CD4-positive, CD25-positive, alpha-beta regulatory T cell (primary cell): Measurements from ENCODE around the gene PTPRQ. TPM values are rescaled to one million over a fixed set of nuclear protein-coding genes. Genes with fewer than 3 reads are reported as not detected.

Experiments
- ATAC-seq, 2 donors: fragments of 150-1000 bp; cut with Tn5 transposase; one replicate each; pipeline ENCODE4 v1.10.0; 2021; ENCODE audit warnings: low read depth in 2 of 2, moderate number of reproducible peaks in 2 of 2, moderate library complexity in 1 of 2
- DNase-seq, 3 donors: peaks; one replicate each; pipeline versions ENCODE4 v3.0.0 to v3.0.0-alpha.2; 2012 to 2022; ENCODE audit warnings: mixed read lengths in 1 of 3
- H3K27ac ChIP-seq: one replicate; pipeline ENCODE4 v1.7.0; 2013; ENCODE audit warnings: mild to moderate bottlenecking, low read length; ENCODE audit not compliant: insufficient read depth, poor library complexity, severe bottlenecking
- H3K27me3 ChIP-seq: one replicate; pipeline ENCODE4 v1.7.0; 2013; ENCODE audit warnings: low read length; ENCODE audit not compliant: control insufficient read depth, insufficient read depth
- H3K36me3 ChIP-seq: one replicate; pipeline ENCODE4 v1.7.0; 2013; ENCODE audit warnings: mild to moderate bottlenecking, low read length, moderate library complexity; ENCODE audit not compliant: control insufficient read depth, insufficient read depth
- H3K4me1 ChIP-seq: 2 replicates; pipeline ENCODE4 v1.7.0; 2013; ENCODE audit warnings: mild to moderate bottlenecking, low read length; ENCODE audit not compliant: insufficient read depth, control insufficient read depth, poor library complexity, severe bottlenecking
- H3K4me3 ChIP-seq: one replicate; pipeline ENCODE4 v1.7.0; 2013; ENCODE audit warnings: low read depth, mild to moderate bottlenecking, low read length, moderate library complexity
- H3K9me3 ChIP-seq, 2 experiments: 1 replicate in 1 of 2; 2 replicates in 1 of 2; pipeline ENCODE4 v1.7.0; 2013; ENCODE audit warnings: low read length in 2 of 2, mild to moderate bottlenecking in 1 of 2, moderate library complexity in 1 of 2; ENCODE audit not compliant: control insufficient read depth in 2 of 2
- H3K27ac Mint-ChIP-seq, 3 donors: one replicate each; pipeline ENCODE4 v1.8.0; 2020 to 2022; ENCODE audit warnings: mild to moderate bottlenecking in 3 of 3, mixed read lengths in 3 of 3, moderate library complexity in 2 of 3
- H3K27me3 Mint-ChIP-seq: one replicate; pipeline ENCODE4 v1.8.0; 2022; ENCODE audit warnings: mild to moderate bottlenecking, mixed read lengths
- H3K36me3 Mint-ChIP-seq: one replicate; pipeline ENCODE4 v1.8.0; 2020; ENCODE audit warnings: mixed read lengths
- H3K4me1 Mint-ChIP-seq, 4 donors: one replicate each; pipeline ENCODE4 v1.8.0; 2020 to 2022; ENCODE audit warnings: mixed read lengths in 4 of 4, mild to moderate bottlenecking in 1 of 4
- H3K4me3 Mint-ChIP-seq, 4 donors: one replicate each; pipeline ENCODE4 v1.8.0; 2020 to 2022; ENCODE audit warnings: mild to moderate bottlenecking in 4 of 4, mixed read lengths in 4 of 4, moderate library complexity in 3 of 4
- H3K9me3 Mint-ChIP-seq, 7 donors: one replicate each; pipeline ENCODE4 v1.8.0; 2020 to 2022; ENCODE audit warnings: mixed read lengths in 7 of 7, mild to moderate bottlenecking in 3 of 7, moderate library complexity in 2 of 7
- polyA plus RNA-seq, 4 donors: library from polyadenylated mRNA; unstranded; fragments of 300-500 nt; fragmentation: Illumina TruSeq; gene quantifications; one replicate each; pipeline ENCODE4 v1.2.3, GENCODE V29; 2021
- total RNA-seq: library from RNA; stranded (reverse); gene quantifications from one replicate; pipeline ENCODE4 v1.2.3, GENCODE V29; 2022

PTPRQ gene
- total and polyA plus RNA-seq, 5 donors from 2014 or later, result not detected

GRCh38 chr12:80498059-80498728, 54.2 kb downstream of the PTPRQ start:
- H3K36me3 ChIP-seq, result no peaks in the 10 kb centered on the region
- no peaks in the 10 kb centered on the region for H3K4me1 ChIP-seq
- Mint-ChIP-seq H3K4me3 (no peak overlapping the region), H3K27ac (no peak overlapping the region), H3K27me3 (no peaks in the 10 kb centered on the region), H3K4me1 (no peaks in the 10 kb centered on the region), H3K9me3 (peaks cover 0 to 7% (median 0%) of the 10 kb centered on the region in 7 donors), H3K36me3 (no peaks in the 10 kb centered on the region)
- H3K27ac ChIP-seq, result no peak overlapping the region
- no peaks in the 10 kb centered on the region for H3K9me3 ChIP-seq
- ATAC-seq (no peak), DNase-seq (no peak)
- H3K27me3 ChIP-seq, result no peaks in the 10 kb centered on the region
- H3K4me3 ChIP-seq, result no peak overlapping the region

GRCh38 chr12:80504389-80505163, 60.5 kb downstream of the PTPRQ start:
- H3K36me3 ChIP-seq, result no peaks in the 10 kb centered on the region
- H3K27me3 Mint-ChIP-seq, result no peaks in the 10 kb centered on the region
- H3K4me3 ChIP-seq, result no peak overlapping the region
- H3K9me3 Mint-ChIP-seq, result peaks cover 0 to 5% (median 2%) of the 10 kb centered on the region in 7 donors
- H3K36me3 Mint-ChIP-seq, result no peaks in the 10 kb centered on the region
- no peak overlapping the region for H3K27ac Mint-ChIP-seq
- ATAC-seq, result no peak
- no peaks in the 10 kb centered on the region for H3K4me1 ChIP-seq
- no peaks in the 10 kb centered on the region for H3K27me3 ChIP-seq
- no peaks in the 10 kb centered on the region for H3K9me3 ChIP-seq
- H3K4me3 Mint-ChIP-seq, result no peak overlapping the region
- no peak for DNase-seq
- H3K4me1 Mint-ChIP-seq, result no peaks in the 10 kb centered on the region
- H3K27ac ChIP-seq, result no peak overlapping the region

GRCh38 chr12:80509781-80510556, 65.9 kb downstream of the PTPRQ start:
- Mint-ChIP-seq H3K9me3 (peaks cover 0 to 10% (median 5%) of the 10 kb centered on the region in 7 donors), H3K27me3 (no peaks in the 10 kb centered on the region), H3K4me1 (no peaks in the 10 kb centered on the region), H3K27ac (no peak overlapping the region), H3K36me3 (no peaks in the 10 kb centered on the region), H3K4me3 (no peak overlapping the region)
- Histone ChIP-seq H3K9me3 (no peaks in the 10 kb centered on the region), H3K27ac (no peak overlapping the region), H3K36me3 (no peaks in the 10 kb centered on the region), H3K4me1 (no peaks in the 10 kb centered on the region), H3K27me3 (no peaks in the 10 kb centered on the region), H3K4me3 (no peak overlapping the region)
- ATAC-seq (no peak), DNase-seq (no peak)

GRCh38 chr12:80512781-80513180, 68.7 kb downstream of the PTPRQ start:
- H3K4me3 ChIP-seq, result no peak overlapping the region
- H3K27ac ChIP-seq, result no peak overlapping the region
- no peaks in the 10 kb centered on the region for H3K36me3 Mint-ChIP-seq
- no peaks in the 10 kb centered on the region for H3K36me3 ChIP-seq
- H3K27ac Mint-ChIP-seq, result no peak overlapping the region
- H3K4me3 Mint-ChIP-seq, result no peak overlapping the region
- no peaks in the 10 kb centered on the region for H3K4me1 Mint-ChIP-seq
- DNase-seq (no peak), ATAC-seq (no peak)
- no peaks in the 10 kb centered on the region for H3K27me3 Mint-ChIP-seq
- no peaks in the 10 kb centered on the region for H3K27me3 ChIP-seq
- H3K9me3 Mint-ChIP-seq, result peaks cover 2 to 13% (median 8%) of the 10 kb centered on the region in 7 donors
- H3K4me1 ChIP-seq, result no peaks in the 10 kb centered on the region
- H3K9me3 ChIP-seq, result no peaks in the 10 kb centered on the region

GRCh38 chr12:80513211-80513610, 69.2 kb downstream of the PTPRQ start:
- H3K9me3 Mint-ChIP-seq, result peaks cover 2 to 15% (median 9%) of the 10 kb centered on the region in 7 donors
- ATAC-seq (no peak), DNase-seq (no peak)
- Histone ChIP-seq H3K4me1 (no peaks in the 10 kb centered on the region), H3K27me3 (no peaks in the 10 kb centered on the region), H3K4me3 (no peak overlapping the region), H3K36me3 (no peaks in the 10 kb centered on the region), H3K9me3 (no peaks in the 10 kb centered on the region), H3K27ac (no peak overlapping the region)
- no peaks in the 10 kb centered on the region for H3K4me1 Mint-ChIP-seq
- H3K27me3 Mint-ChIP-seq, result no peaks in the 10 kb centered on the region
- H3K27ac Mint-ChIP-seq, result no peak overlapping the region
- H3K4me3 Mint-ChIP-seq, result no peak overlapping the region
- no peaks in the 10 kb centered on the region for H3K36me3 Mint-ChIP-seq

- Mint-ChIP-seq H3K9me3 (peaks cover 2 to 17% (median 9%) of the 10 kb centered on the region in 7 donors), H3K4me1 (no peaks in the 10 kb centered on the region), H3K4me3 (no peak overlapping the region), H3K36me3 (no peaks in the 10 kb centered on the region), H3K27me3 (no peaks in the 10 kb centered on the region), H3K27ac (no peak overlapping the region)
- no peaks in the 10 kb centered on the region for H3K4me1 ChIP-seq
- no peaks in the 10 kb centered on the region for H3K36me3 ChIP-seq
- H3K27me3 ChIP-seq, result no peaks in the 10 kb centered on the region
- no peak overlapping the region for H3K4me3 ChIP-seq
- DNase-seq (no peak), ATAC-seq (no peak)
- H3K27ac ChIP-seq, result no peak overlapping the region
- H3K9me3 ChIP-seq, result no peaks in the 10 kb centered on the region
These were observed 73.6 kb downstream of the PTPRQ start for GRCh38 chr12:80517655-80518054.

GRCh38 chr12:80531646-80532045, 87.6 kb downstream of the PTPRQ start:
- H3K27ac Mint-ChIP-seq, result no peak overlapping the region

More at GRCh38 chr12:80531646-80532045, 87.6 kb downstream of the PTPRQ start:
- Histone ChIP-seq H3K4me1 (no peaks in the 10 kb centered on the region), H3K9me3 (peaks cover 0 to 7% of the 10 kb centered on the region in 2 experiments), H3K36me3 (no peaks in the 10 kb centered on the region), H3K27ac (no peak overlapping the region), H3K4me3 (no peak overlapping the region), H3K27me3 (no peaks in the 10 kb centered on the region)
- peaks cover 0 to 2% (median 0%) of the 10 kb centered on the region in 7 donors for H3K9me3 Mint-ChIP-seq
- no peaks in the 10 kb centered on the region for H3K27me3 Mint-ChIP-seq
- no peaks in the 10 kb centered on the region for H3K4me1 Mint-ChIP-seq
- H3K4me3 Mint-ChIP-seq, result no peak overlapping the region
- ATAC-seq, result no peak
- H3K36me3 Mint-ChIP-seq, result no peaks in the 10 kb centered on the region
- no peak for DNase-seq
